HCT116 (cell line): Measurements from ENCODE around the gene WWOX. TPM values are rescaled to one million over a fixed set of nuclear protein-coding genes. Genes with fewer than 3 reads are reported as not detected.

Source experiments
- ATAC-seq: fragments of 200-7000 bp; cut with Tn5 transposase; 2 replicates; pipeline ENCODE4 v1.9.1; 2020; ENCODE audit warnings: mild to moderate bottlenecking, moderate library complexity
- BruUV-seq: library from RNA; stranded (reverse); fragments of 400-500 nt; replicated peaks from 2 replicates; lab custom pipeline; 2021; lab: Mats Ljungman, UMichigan
- CTCF ChIA-PET: fragments of 300-600 bp; sonication (Branson Sonifier 250); formaldehyde crosslinking; loops from one replicate; lab custom pipeline; 2021; ENCODE audit warnings: antibody characterized with exemption; lab: Charles Lee
- POLR2A ChIA-PET: fragments of 300-600, 350-600 bp; sonication (Branson Sonifier 250); formaldehyde crosslinking; loops from one replicate; lab custom pipeline; 2021; ENCODE audit warnings: antibody characterized with exemption; lab: Charles Lee
- RAD21 ChIA-PET, 2 experiments: fragments of 300-600 bp; sonication (Branson Sonifier 250); formaldehyde crosslinking; loops; one replicate each; lab custom pipeline; 2023; ENCODE audit warnings: low total read pairs in 2 of 2; ENCODE audit not compliant: uncharacterized antibody in 2 of 2, unreplicated experiment in 2 of 2, low non-redundant PET in 1 of 2; lab: Charles Lee
- DNase-seq: peaks from one replicate; pipeline ENCODE4 v3.0.0-alpha.2; 2010; ENCODE audit warnings: low read depth, low spot score
- H2AFZ ChIP-seq: fragments of 200-600 bp; shearing (Covaris generic), sonication (generic); 2 replicates; pipeline ENCODE4 v1.6.1; 2017; ENCODE audit warnings: low read depth, mixed run types, mixed read lengths, antibody characterized with exemption, low read length; ENCODE audit not compliant: poor library complexity, severe bottlenecking
- H3K27ac ChIP-seq: 2 replicates; pipeline ENCODE4 v1.5.1; 2012; ENCODE audit warnings: low read depth, low read length
- H3K27me3 ChIP-seq: fragments of 200-600 bp; sonication (generic); 2 replicates; pipeline ENCODE4 v1.6.1; 2016; ENCODE audit warnings: mixed run types, low read length, mixed read lengths; ENCODE audit not compliant: insufficient read depth
- H3K36me3 ChIP-seq, 2 experiments: fragments of 200-500 bp in 1 of 2; fragments of 200-600 bp in 1 of 2; sonication (Bioruptor generic) in 1 of 2; sonication (generic) in 1 of 2; 2 replicates each; pipeline versions ENCODE4 v1.5.1 to v1.6.1; 2014 to 2016; ENCODE audit warnings: low read length in 2 of 2, inconsistent platforms in 1 of 2, mixed read lengths in 1 of 2, mixed run types in 1 of 2; ENCODE audit not compliant: insufficient read depth in 2 of 2, control insufficient read depth in 1 of 2
- H3K4me1 ChIP-seq, 2 experiments: fragments of 200-600 bp in 1 of 2; sonication (generic) in 1 of 2; 2 replicates each; pipeline versions ENCODE4 v1.5.1 to v1.6.1; 2012 to 2017; ENCODE audit warnings: low read length in 2 of 2, inconsistent platforms in 1 of 2, mild to moderate bottlenecking in 1 of 2, mixed read lengths in 1 of 2, mixed run types in 1 of 2, moderate library complexity in 1 of 2; ENCODE audit not compliant: insufficient read depth in 2 of 2, control insufficient read depth in 1 of 2
- H3K4me2 ChIP-seq: fragments of 200-600 bp; sonication (generic); 2 replicates; pipeline ENCODE4 v1.6.1; 2017; ENCODE audit warnings: mixed run types, low read length, mixed read lengths
- H3K4me3 ChIP-seq, 2 experiments: fragments of 200-600 bp in 1 of 2; sonication (generic) in 1 of 2; replicated peaks in 1 of 2; 2 replicates each; pipeline ENCODE4 v1.5.1; 2011 to 2016; ENCODE audit warnings: low read length in 2 of 2, control low read depth in 1 of 2, low read depth in 1 of 2, mild to moderate bottlenecking in 1 of 2, mixed read lengths in 1 of 2, mixed run types in 1 of 2
- H3K79me2 ChIP-seq: fragments of 200-600 bp; sonication (generic); 2 replicates; pipeline ENCODE4 v1.6.1; 2017; ENCODE audit warnings: mild to moderate bottlenecking, mixed run types, low read length, moderate library complexity, mixed read lengths; ENCODE audit not compliant: insufficient read depth
- H3K9ac ChIP-seq: fragments of 200-600 bp; sonication (generic); 2 replicates; pipeline ENCODE4 v1.6.1; 2016; ENCODE audit warnings: low read length, mixed read lengths
- H3K9me2 ChIP-seq: fragments of 200-600 bp; sonication (generic), shearing (Covaris generic); 2 replicates; pipeline ENCODE4 v1.6.1; 2017; ENCODE audit warnings: mixed run types, mild to moderate bottlenecking, moderate library complexity; ENCODE audit not compliant: insufficient read depth
- H3K9me3 ChIP-seq, 2 experiments: fragments of 200-500 bp in 1 of 2; fragments of 200-600 bp in 1 of 2; sonication (Bioruptor generic) in 1 of 2; sonication (generic) in 1 of 2; 2 replicates each; pipeline ENCODE4 v1.6.1; 2014 to 2017; ENCODE audit warnings: low read length in 2 of 2, mixed read lengths in 2 of 2, inconsistent platforms in 1 of 2, low read depth in 1 of 2, mild to moderate bottlenecking in 1 of 2, mixed run types in 1 of 2, moderate library complexity in 1 of 2; ENCODE audit not compliant: control insufficient read depth in 1 of 2, insufficient read depth in 1 of 2
- H4K20me1 ChIP-seq: fragments of 200-600 bp; sonication (generic), shearing (Covaris generic); 2 replicates; pipeline ENCODE4 v1.6.1; 2017; ENCODE audit warnings: mixed run types, mild to moderate bottlenecking, moderate library complexity; ENCODE audit not compliant: insufficient read depth
- CBX3 ChIP-seq: IDR thresholded peaks from 2 replicates; pipeline ENCODE4 v1.6.1; 2012; ENCODE audit warnings: low read depth
- CTCF ChIP-seq, 3 experiments: fragments of 200-600 bp in 1 of 3; sonication (generic) in 1 of 3; IDR thresholded peaks in 2 of 3; conservative IDR thresholded peaks in 1 of 3; 2 replicates each; pipeline ENCODE4 v1.5.1; 2012 to 2017; ENCODE audit warnings: low read depth in 2 of 3, low read length in 2 of 3, antibody characterized with exemption in 1 of 3, borderline replicate concordance in 1 of 3, control low read depth in 1 of 3, mild to moderate bottlenecking in 1 of 3, mixed read lengths in 1 of 3, mixed run types in 1 of 3, moderate library complexity in 1 of 3; ENCODE audit not compliant: insufficient read depth in 1 of 3
- EGR1 ChIP-seq: IDR thresholded peaks from 2 replicates; pipeline ENCODE4 v1.6.1; 2012; ENCODE audit warnings: low read depth
- ELF1 ChIP-seq: IDR thresholded peaks from 2 replicates; pipeline ENCODE4 v1.6.1; 2012; ENCODE audit warnings: low read depth, borderline replicate concordance
- EZH2phosphoT487 ChIP-seq: fragments of 200-600 bp; IDR thresholded peaks from 2 replicates; pipeline ENCODE4 v1.6.1; 2018; ENCODE audit warnings: antibody characterized with exemption, borderline replicate concordance
- JUND ChIP-seq: IDR thresholded peaks from 2 replicates; pipeline ENCODE4 v1.6.1; 2012
- MAX ChIP-seq: IDR thresholded peaks from 2 replicates; pipeline ENCODE4 v1.6.1; 2012
- POLR2A ChIP-seq: IDR thresholded peaks from 2 replicates; pipeline ENCODE4 v1.7.0; 2011; ENCODE audit warnings: borderline replicate concordance; ENCODE audit not compliant: insufficient read depth, insufficient read length; ENCODE audit errors: extremely low read depth
- POLR2AphosphoS5 ChIP-seq: IDR thresholded peaks from 2 replicates; pipeline ENCODE4 v1.6.1; 2011; ENCODE audit warnings: mild to moderate bottlenecking, low read depth, low read length, moderate library complexity
- REST ChIP-seq: IDR thresholded peaks from 2 replicates; pipeline ENCODE4 v1.6.1; 2012; ENCODE audit warnings: low read depth
- SRF ChIP-seq: IDR thresholded peaks from 2 replicates; pipeline ENCODE4 v1.6.1; 2012; ENCODE audit warnings: low read depth
- TCF7L2 ChIP-seq: IDR thresholded peaks from 2 replicates; pipeline ENCODE4 v1.7.0; 2011; ENCODE audit warnings: borderline replicate concordance, inconsistent platforms; ENCODE audit not compliant: insufficient read depth, insufficient read length; ENCODE audit errors: extremely low read depth
- YY1 ChIP-seq: IDR thresholded peaks from 2 replicates; pipeline ENCODE4 v1.6.1; 2011; ENCODE audit warnings: low read length, low read depth, moderate library complexity, mild to moderate bottlenecking; ENCODE audit not compliant: insufficient replicate concordance; ENCODE audit errors: extremely low read depth
- ZBTB33 ChIP-seq: IDR thresholded peaks from 2 replicates; pipeline ENCODE4 v1.6.1; 2011; ENCODE audit warnings: mild to moderate bottlenecking, low read length, moderate library complexity; ENCODE audit not compliant: insufficient replicate concordance; ENCODE audit errors: extremely low read depth
- ZFX ChIP-seq: fragments of 450-650 bp; IDR thresholded peaks from 2 replicates; pipeline ENCODE4 v1.6.1; 2017
- intact Hi-C: fragments of 100-400 bp; cut with micrococcal nuclease; formaldehyde crosslinking; loops from 2 replicates; pipeline ENCODE4 v1.10.0; 2022
- total RNA-seq: library from RNA; stranded (reverse); gene quantifications from one replicate; pipeline ENCODE4 v1.2.1, GENCODE V29; 2021; ENCODE audit not compliant: unreplicated experiment

Gene WWOX
- total RNA-seq, 1 experiment from 2014 or later: 13.7 TPM

DNA sequence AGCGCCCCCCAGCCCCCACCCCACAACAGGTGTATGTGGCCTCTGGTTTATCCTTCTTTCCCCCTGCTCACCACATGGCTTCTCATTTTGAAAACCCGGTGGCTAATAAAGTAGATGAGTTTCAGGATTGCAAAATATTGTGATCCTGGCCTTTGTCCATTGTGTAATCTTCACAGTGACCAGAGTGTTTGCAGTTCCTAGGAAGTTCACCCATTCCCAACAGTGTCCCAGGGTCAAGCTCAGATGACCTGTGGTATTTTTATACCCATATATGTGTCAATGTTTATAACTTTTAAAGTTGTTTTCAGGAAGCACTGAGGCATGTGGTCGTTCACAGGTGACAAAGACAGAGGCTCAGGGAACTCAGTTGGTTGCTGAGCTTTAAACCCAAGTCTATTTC is 721.9 kb downstream of the WWOX start:
- ATAC-seq: no peak

More for the DNA sequence above, 721.9 kb downstream of the WWOX start:
- TF ChIP-seq TCF7L2: no peak
- TF ChIP-seq ZFX: no peak
- no peak for TF ChIP-seq SRF
- TF ChIP-seq CBX3: no peak
- no peak for TF ChIP-seq REST
- no peak for TF ChIP-seq ZBTB33
- TF ChIP-seq JUND: no peak
- TF ChIP-seq ELF1: no peak
- no peak for TF ChIP-seq EZH2phosphoT487
- no peak for TF ChIP-seq YY1
- TF ChIP-seq CTCF (IDR thresholded peaks at IDR 0.05 in 2 of 3, conservative IDR thresholded peaks at IDR 0.05 in 1 of 3; ENCODE audit: borderline replicate concordance in 1 of 3, insufficient read depth in 1 of 3, low read depth in 2 of 3, low read length in 2 of 3): no peak
- no peak for TF ChIP-seq POLR2AphosphoS5
- TF ChIP-seq POLR2A: no peak
- no peak for TF ChIP-seq EGR1
- no peak for TF ChIP-seq MAX
- no peaks in the 10 kb centered on the region for H3K36me3 ChIP-seq
- H3K4me3 ChIP-seq: no peak overlapping the region
- no peaks in the 10 kb centered on the region for H4K20me1 ChIP-seq
- DNase-seq: no peak
- intact Hi-C loops: no loop called here
- H3K9ac ChIP-seq: no peak overlapping the region
- H3K4me1 ChIP-seq: no peaks in the 10 kb centered on the region
- BruUV-seq: no TSS peak
- H3K27me3 ChIP-seq: no peaks in the 10 kb centered on the region
- ChIA-PET RAD21 (no interaction called here), POLR2A (no interaction called here), CTCF (no interaction called here)
- H3K9me3 ChIP-seq: peaks cover 4 to 14% of the 10 kb centered on the region in 2 experiments; a peak in 3 of 4 replicates
- no peaks in the 10 kb centered on the region for H3K9me2 ChIP-seq
- H2AFZ ChIP-seq: no peak overlapping the region
- H3K4me2 ChIP-seq: no peak overlapping the region
- no peaks in the 10 kb centered on the region for H3K79me2 ChIP-seq
- no peak overlapping the region for H3K27ac ChIP-seq
